ENCODE measurements around the gene DPF3.
"Not testable (repeated sequence)": the region's sequence is repeated elsewhere in the genome, so short reads cannot be mapped to it uniquely, and the experiment has no call there.

The DPF3 gene

GRCh38 chr14:72881543-72881942 lies 12.4 kb downstream of the DPF3 start:
- DNase-seq (ENCODE audit: low read depth in 1 of 2, low spot score in 1 of 2) = no peak

DNA sequence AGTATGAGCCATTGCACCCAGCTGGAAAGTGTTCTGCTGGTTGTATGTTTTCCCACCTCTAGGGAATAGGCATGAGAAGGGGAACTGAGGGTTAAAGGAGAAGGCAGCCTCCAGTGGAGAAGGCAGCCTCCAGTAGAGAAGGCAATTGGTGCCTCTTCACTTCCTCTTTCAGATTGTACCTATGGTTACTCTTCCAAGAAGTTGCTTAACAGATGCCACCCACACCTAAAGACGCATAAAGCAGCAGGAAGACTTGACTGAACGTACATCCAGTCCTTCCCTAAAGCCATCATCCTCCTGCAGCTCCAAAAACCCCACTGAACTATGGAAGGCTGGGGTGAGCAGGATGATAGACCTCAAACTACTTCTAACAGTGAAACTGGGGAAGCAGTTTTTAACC lies 13.1 kb downstream of the DPF3 start:
- no peak for DNase-seq (ENCODE audit: low read depth in 1 of 2, low spot score in 1 of 2)

GRCh38 chr14:72880164-72880563 lies 13.7 kb downstream of the DPF3 start:
- DNase-seq (ENCODE audit: low read depth in 1 of 2, low spot score in 1 of 2) = no peak

DNA sequence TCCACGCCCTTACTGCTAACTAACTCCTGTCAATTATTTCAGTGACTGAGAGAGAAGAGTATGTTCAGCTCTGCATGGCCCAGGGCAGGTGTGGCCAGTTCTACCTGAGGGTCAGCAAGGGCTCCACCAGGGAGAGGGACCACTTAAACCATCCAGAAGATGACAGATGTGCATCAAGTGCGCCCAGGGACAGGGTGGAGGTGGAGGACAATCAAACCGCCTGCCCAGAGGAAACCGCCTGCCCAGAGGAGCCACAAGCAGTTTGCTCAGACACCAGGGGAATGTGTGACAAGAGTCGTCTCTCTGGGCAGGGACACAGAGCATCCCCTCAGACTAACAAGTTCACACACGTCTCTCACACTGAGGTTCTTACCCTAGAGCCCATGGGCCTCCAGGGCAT lies 14.5 kb downstream of the DPF3 start:
- no peak for DNase-seq (ENCODE audit: low read depth in 1 of 2, low spot score in 1 of 2)

DNA sequence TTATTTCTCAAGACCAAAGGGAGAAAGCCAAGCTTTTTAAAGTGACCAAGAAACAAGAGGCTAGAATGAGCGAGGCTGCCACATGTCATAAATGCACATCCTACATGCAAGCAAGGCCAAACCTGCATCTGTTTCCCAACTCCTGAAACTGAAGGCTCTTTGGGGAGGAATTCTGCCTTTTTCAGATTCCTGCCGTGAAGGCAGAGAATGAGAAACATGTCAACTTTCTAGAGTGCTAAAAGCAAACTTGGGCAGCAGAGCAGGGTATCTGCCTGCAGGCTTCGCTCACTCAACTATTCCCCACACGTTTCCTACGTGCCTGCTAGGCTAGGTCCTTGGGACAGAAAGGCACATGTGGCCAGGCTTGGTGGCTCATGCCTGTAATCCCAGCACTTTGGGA lies 15.2 kb downstream of the DPF3 start:
- no peak for DNase-seq (ENCODE audit: low read depth in 1 of 2, low spot score in 1 of 2)

- DNase-seq (ENCODE audit: low read depth in 1 of 2, low spot score in 1 of 2) = no peak
These were observed 17.2 kb downstream of the DPF3 start for GRCh38 chr14:72876710-72877063.

DNA sequence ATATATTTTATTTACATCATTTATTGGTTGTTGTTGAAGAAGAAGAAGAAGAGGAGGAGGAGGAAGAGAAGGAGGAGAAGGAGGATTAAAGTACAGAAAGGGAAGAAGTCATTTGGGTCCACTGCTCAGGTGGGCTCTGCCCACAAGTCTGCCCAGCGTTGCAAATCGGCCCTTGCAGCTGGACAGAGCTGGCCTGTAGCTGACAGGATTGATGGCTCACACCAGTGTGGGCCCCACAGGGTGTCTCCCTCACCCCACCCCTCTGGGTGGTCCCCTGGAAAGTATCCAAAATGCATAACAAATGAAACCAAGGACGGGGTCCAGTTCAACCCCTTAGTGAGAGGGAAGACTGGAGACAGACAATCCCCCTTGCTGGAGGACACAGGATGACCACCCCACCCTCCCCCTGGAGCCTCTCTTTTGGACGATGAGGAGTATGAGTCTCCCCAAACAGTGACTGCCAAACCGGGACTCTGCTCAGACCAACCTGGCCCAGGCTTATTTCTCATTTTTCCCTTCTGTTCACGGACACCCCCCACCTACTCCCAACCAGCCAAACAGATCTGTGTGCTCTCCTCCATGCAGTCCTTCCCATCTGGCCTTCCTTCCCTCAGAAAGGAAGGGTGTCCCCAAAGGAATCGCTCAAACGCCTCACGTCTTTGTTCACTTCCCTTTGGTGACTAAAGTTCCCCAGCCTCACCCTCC lies 17.7 kb downstream of the DPF3 start:
- no peak for DNase-seq (ENCODE audit: low read depth in 1 of 2, low spot score in 1 of 2)

- DNase-seq (ENCODE audit: low read depth in 1 of 2, low spot score in 1 of 2) = not testable (repeated sequence)
These were observed 23.0 kb downstream of the DPF3 start for GRCh38 chr14:72870878-72871277.

- DNase-seq (ENCODE audit: low read depth in 1 of 2, low spot score in 1 of 2) = no peak
These were observed 24.2 kb downstream of the DPF3 start for GRCh38 chr14:72869407-72870329.

GRCh38 chr14:72868500-72868899 lies 25.4 kb downstream of the DPF3 start:
- DNase-seq (ENCODE audit: low read depth in 1 of 2, low spot score in 1 of 2) = no peak

DNA sequence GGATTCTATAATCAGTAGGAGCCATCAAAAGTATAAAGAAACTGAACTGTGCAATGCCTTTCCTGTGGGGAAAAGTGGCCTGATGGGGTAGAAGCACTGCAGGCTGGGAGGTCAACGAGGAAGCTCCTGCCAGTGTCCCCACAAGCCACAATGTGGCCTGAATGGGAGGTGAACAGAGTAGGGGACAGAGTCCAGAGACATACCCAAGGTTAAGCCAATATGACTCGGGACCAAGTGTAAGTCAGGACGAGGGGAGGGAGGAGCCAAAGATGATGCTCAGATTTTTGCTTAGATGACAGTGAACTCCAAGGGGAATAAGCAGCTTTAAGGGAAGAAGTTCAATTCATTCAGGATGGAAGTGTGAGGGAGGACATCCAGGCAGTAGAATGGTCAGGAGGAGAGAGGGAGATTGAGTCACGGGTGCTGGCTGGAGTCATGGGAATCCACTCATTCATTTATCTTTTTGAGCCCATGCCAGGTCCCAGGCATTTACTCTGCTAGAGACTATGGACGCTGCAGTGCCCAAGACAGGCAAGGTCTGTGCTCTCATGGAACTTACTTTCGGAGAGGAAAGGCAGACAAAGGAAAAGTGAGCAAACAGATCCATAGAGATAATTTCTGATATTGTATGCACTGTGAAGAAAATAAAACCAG lies 29.1 kb downstream of the DPF3 start:
- DNase-seq (ENCODE audit: low read depth in 1 of 2, low spot score in 1 of 2) = no peak

DNA sequence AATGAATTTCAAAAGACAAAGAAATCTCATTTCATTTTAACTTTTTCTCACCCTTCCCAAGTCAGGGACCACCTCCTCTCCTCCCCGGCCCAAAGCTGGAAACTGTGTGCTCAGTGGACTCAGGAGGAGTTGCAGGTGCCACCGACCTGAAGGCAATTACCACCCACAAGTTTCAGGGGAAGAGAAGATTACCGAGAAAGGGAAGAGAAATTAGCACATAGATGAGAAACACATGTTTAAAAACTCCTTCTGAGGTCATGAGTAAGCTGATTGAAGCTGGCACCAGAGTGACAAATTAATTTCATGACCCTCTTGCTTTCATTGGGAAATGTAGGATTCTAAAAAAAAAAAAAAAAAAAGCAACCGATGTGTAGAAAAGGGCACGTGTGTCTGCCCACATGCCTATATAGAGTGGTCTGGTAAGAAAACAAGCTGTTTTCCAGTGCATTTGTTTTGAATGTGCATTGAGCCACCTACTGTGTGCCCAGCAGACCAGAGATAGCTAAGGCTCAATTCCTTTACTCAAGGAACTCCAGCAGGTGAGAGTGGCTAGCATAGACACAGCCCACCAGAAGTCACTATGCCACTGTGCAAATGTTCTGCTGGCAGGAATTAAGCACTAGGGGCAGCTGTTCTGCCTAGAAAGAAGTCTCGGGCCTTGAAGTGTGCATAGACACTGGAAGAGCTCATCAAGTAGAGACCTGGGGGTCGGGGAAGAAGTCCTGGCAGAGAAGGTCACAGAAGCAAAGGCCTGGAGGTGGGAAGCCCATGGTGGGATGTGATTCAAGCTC lies 30.5 kb downstream of the DPF3 start:
- no peak for DNase-seq (ENCODE audit: low read depth in 1 of 2, low spot score in 1 of 2)

DNA sequence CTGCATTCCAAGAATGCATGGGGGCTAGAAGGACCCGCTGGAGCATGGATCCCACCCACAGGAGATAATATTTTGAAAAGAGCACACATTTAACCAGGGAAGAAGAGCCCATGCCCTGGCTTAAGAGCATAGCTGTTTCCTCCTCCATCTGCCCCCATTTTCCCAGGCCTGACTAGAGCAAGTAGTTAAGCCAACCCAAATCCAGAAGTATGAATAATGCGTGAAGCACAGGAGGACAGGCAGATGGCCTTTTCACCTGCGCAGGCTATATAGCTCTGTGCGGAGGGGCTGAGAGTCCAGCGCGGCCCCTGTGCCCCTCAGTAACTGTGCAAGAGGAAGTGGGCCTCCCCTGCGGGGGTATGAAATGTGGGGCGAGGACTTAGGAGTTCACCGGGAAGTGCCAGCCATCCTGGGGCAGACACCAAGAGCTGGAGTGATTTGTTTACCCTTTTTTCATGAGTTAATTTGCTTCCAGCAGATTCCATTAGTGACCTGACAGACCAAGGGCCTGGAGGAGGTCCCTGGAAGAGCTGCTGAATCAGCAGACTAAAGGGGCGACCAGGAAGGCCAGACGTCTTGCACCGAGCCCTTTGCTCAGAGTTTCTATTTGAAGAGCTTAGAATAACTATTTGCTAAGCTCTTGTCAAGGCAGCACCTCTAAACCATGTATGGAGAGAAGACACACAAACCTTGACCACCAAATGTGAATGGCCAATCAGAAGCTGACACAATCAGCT lies 37.2 kb downstream of the DPF3 start:
- DNase-seq (ENCODE audit: low read depth in 1 of 2, low spot score in 1 of 2) = no peak

DNA sequence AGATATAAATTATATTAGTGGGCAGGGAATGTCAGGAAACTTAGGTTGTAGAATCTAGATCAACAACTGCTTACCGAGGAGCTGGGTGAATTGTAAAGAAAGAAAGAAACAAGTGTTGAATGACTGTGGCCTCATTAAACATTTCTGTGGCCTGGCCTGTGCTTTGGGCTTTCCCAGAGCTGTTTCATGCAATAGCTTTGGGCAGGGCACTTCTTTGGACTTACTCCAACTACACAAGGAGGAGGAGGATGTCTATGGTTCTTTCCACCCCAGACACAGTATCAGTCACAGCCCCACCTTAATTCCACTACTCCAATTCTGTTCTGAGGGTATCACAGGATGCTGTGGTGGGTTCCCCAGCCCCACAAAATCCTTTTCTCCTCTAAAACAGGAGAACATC lies 38.0 kb downstream of the DPF3 start:
- no peak for DNase-seq (ENCODE audit: low read depth in 1 of 2, low spot score in 1 of 2)

DNA sequence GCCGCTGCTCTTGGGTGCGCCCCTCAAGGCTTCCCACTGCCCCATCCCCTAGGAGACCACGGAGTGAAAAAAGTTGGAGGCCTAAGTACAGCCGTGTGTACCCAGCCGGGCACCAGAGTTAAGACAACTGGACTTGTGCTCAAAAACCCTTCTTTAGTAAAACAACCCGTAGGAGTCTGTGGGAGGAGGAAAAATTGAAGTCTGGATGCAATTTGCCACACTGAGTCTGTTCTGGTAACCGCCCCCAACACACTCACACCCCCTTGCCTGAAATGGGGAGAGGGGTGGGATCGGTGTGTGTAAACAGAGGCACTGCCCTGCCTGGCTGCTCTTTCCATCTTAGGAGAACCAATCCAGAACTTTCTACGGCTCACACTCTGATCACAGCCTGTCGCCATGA lies 41.7 kb downstream of the DPF3 start:
- no peak for DNase-seq (ENCODE audit: low read depth in 1 of 2, low spot score in 1 of 2)

DNA sequence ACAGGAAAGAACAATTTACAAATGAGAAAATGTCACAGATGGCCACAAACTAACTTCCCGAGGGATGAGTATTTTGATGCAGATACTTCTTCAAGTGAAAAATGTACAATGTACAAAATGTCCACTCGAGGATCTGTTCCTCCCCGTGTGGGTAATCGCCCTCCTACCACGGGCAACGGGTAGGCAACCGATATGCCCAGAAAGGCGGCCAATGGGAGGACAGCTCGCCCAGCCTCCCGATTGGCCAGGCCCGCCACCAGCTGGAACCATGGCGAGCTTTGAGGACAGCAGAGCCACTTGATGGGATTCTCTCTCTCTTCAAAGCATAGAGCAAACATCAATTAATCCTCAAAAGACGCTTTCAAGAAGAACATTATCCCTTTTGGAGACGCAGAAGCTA lies 42.3 kb downstream of the DPF3 start:
- no peak for DNase-seq (ENCODE audit: low read depth in 1 of 2, low spot score in 1 of 2)

GRCh38 chr14:72850360-72850759 lies 43.5 kb downstream of the DPF3 start:
- no peak for DNase-seq (ENCODE audit: low read depth in 1 of 2, low spot score in 1 of 2)

GRCh38 chr14:72849222-72849621 lies 44.7 kb downstream of the DPF3 start:
- no peak for DNase-seq (ENCODE audit: low read depth in 1 of 2, low spot score in 1 of 2)

DNA sequence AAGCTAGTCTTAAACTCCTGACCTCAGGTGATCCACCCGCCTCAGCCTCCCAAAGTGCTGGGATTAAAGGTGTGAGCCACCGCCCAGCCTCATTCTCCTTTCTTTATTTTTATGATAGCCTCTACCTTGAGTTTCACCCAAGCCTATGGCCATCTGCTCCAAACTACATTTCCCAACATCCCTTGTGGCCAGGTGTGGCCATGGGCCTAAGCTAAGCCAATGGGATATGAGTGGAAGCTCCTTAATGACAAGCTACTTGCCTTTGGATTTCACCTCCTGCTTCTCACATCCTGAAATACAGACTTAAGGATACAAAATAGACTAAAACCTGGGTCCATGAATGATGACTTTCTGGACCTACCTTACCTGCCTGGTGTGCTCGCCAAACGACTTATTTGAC lies 46.2 kb downstream of the DPF3 start:
- DNase-seq (ENCODE audit: low read depth in 1 of 2, low spot score in 1 of 2) = no peak

DNA sequence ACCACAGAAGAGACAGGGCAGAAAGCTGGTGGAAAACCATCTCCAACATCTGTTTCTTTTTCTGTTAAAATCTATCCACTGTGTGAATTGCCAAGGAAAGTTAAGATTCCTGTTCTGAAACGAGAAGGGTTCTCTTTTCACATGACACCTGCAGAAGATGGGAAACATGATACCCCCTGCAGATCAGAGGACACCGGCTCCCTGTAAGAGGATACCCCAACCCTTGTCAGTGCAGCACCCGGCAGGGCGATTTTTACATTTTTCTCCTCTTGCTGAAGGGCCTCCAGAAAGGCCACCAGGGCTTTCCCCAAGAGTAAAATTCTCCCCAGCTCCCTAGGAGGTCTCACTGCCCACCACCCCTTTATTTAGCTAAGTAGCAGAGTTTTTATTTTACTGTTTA lies 48.2 kb downstream of the DPF3 start:
- no peak for DNase-seq (ENCODE audit: low read depth in 1 of 2, low spot score in 1 of 2)

DNA sequence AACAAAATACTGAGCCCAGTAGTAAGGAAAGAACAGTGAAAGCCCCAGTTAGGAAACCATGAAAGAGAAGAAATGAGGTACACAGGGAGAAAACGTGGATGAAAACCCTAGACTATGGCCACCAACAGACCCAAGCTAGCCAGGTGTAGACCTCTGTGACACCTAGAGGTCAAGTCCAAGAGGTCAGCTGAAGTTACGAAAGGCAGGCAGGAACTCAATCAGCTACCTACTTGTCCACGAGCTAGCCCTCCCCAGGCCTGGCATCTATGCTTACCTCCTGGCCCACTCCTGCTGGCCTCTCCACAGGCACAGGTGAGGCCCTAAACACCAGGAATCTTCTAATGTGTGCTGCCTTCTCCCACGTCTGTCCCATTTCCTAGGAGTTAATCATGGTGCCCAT lies 48.7 kb downstream of the DPF3 start:
- DNase-seq (ENCODE audit: low read depth in 1 of 2, low spot score in 1 of 2) = no peak
